NCI-H510A treated with DMSO at 0.1 percent for 48 hours (cell line): ENCODE measurements around the gene ADAMTS3.

ENCODE experiments used
- DNase-seq: peaks from one replicate; lab custom pipeline; 2025; lab: John Stamatoyannopoulos, UW

ADAMTS3 gene

DNA sequence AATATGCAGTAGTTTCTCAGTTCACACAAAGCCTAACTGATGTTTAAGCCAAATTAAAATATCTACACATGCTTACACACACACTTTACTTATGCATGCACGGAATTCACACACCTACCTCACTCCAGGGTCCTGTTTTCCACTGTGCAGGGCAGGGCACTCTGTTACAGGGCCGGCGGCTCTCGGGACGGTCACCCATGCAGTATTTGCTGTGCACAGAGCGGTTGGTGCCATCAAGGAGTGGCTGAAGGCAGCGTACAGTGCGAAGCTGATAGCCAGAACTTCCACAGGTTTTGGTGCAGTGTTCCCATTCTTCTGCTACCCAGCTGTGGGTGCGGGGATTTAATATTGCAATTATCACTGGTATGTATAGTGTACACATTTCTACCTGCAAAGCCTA is 278.3 kb downstream of the ADAMTS3 start:
- no peak for DNase-seq

DNA sequence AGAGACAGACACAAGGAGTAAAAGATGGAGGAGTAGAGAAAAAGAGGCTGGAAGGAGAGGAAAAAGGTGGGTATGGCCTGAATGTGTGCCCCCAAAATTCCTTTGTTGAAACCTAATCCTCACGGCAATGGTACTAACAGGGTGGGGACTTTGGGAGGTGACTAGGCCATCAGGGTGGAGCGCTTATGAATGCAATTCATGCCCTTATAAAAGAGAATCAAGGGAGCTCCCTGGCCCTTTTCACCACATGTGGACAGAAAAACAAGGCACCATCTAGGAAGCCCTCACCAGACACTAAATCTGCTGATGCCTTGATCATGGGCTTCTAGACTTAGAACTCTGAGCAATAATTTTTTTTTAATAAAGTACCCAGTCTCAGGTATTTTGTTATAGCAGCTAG is 282.1 kb downstream of the ADAMTS3 start:
- DNase-seq: no peak

DNA sequence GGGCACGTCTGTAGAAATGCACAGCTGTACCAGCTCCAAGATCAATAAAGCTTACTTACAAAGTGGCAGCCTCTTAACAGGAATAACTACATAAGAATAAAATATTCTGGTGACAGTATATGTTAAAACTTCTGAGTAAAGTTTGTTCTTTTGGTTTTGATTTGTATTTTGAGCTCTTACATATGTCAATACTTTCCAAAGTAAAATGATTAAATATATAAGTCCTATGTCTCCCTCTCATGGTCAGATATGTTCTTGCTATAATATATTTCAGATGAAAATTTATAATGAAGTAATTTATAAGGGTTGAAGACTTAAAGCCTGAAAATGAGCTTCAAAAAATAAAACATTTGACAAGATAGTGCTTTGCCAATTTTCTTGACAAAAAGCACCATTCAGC is 282.8 kb downstream of the ADAMTS3 start:
- DNase-seq: peak; percentile 57

DNA sequence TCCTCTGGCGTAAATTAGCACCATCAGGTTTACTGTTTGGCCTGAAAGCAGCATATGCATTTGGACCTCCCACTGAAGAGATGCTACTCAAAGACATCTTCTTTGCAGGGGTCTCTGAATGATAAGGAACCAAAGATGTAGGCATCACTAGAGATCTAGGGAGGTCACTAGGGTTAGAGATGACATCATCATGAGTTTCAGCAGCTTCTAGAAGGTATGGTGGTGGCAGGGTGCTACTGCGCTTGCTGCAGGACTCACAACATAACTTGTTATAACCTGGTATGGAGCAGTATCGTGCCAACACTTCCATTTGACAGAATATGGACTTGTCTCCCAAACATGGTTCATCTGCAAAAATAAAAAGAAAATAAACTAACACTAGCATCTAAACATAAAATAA is 285.7 kb downstream of the ADAMTS3 start:
- DNase-seq: no peak

DNA sequence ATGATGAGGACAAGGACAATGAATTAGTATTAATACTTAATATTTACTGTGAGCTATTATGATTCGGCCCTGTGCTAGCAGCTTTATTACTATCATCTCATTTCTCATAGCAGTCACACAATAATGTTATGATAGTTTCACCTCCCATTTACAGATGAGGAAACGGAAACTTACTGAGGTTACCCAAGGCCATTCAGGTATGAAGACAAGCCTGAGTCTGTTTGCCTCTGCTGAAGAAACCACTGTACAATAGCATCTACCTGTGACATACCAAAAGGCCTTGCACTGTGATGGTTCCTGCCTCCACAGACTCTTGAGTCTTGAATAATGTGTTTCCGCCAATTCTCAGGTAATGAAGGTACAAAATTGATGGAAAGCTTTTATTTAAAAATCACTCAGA is 288.8 kb downstream of the ADAMTS3 start:
- DNase-seq: no peak

DNA sequence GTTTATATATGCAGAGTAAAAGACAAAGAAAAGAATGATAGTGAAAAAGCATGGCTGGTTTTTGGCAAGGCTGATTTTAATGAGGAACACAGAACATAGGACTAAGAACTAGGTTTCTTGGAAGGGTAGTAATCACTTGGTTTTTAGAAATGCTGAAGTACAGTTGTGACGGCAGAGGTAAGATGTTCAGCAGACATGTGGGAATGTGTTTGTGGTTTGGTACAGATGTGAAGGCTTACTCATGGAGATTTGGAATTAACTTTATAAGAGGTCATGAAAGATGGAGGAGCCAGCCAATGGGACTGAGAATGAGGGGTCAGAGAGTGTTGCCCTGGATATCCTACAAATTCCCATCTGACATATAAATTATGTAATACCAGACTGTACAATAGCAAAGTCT is 293.6 kb downstream of the ADAMTS3 start:
- DNase-seq: no peak

DNA sequence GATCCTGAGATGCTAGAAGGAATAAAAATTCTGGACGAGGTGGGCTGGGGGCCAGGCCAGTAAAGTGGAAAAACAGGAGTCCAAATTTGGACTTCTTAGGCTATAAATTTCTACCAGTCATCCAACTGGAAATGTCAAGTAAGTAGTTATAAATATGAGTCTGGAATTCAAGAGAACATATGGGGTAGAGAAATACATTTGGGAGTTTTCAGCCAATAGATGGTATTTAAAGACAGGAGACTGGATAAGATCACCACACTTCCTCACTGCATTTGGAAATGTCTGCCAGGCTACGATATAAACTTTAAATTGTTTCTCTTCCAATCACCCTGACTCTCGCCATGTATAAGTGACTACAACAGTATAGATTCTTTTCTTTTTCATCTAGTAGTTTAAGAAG is 294.8 kb downstream of the ADAMTS3 start:
- no peak for DNase-seq

DNA sequence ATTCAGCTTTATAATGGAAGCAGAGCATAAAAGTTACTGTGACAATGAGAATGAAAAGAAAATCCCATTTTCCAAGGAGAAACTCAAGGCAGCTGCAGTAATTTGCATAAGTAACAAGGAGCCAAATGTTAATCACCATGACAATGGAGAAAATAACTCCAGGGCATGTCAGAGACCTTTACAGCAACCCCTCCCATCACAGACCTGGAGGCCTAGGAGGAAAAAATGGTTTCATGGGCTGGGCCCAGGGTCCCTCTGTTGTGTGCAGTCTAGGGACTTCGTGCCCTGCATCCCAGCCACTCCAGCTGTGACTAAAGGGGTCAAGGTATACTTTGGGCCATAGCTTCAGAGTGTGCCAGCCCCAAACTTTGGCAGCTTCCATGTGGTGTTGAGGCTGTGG is 313.8 kb downstream of the ADAMTS3 start:
- DNase-seq: no peak

DNA sequence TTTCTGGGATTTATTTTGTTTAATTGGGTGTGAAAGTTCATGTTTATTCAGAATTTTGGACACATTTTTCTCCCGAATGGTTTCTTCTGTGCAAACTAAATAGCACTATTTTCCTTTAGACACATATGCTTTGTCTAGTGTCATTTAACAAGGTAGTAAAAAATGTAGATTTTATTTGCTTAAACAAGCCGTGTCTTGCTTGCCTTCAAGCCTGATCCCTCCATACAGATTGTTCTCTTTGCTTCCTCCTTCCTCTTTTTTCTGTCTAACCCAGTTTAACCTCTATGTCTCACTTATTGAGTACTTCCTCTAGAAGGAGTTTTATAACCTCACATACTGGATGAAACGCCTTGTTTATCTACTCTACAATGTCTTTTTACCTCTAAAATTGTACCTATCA is 325.4 kb downstream of the ADAMTS3 start:
- DNase-seq: no peak

DNA sequence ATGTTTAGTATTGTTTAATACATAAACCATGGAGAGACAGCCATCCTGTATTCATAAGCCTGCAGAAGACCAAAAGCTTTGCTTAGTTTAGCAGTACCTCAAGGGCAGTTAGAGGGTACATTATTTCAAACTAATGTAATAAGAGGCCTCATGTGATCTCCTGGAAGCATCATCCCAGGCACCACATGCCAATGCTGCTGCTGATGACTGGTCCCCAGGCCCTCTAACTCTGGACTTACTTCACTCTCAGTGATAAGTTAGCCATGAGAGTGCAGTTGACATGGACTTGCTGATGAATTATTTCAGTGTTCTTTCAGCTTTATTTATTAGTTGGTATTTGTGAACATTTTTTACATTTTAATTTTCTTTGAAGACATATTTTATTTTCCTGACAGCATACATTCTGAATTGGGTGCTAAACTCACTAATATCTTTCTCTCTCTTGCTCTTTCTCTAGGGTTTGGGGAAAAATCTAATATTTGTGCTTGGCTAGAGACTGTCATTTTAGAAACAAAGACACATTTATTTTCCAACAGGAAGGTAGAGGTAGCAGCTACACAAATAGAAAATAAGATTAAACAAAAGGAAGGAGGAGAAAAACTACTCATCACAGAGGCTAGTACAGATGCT is 329.4 kb downstream of the ADAMTS3 start:
- no peak for DNase-seq
